ENCODE results near the gene TCF20.

GRCh38 chr22:42261296-42261695, 9.2 kb downstream of the TCF20 start:
- TF ChIP-seq, protein P1, sequence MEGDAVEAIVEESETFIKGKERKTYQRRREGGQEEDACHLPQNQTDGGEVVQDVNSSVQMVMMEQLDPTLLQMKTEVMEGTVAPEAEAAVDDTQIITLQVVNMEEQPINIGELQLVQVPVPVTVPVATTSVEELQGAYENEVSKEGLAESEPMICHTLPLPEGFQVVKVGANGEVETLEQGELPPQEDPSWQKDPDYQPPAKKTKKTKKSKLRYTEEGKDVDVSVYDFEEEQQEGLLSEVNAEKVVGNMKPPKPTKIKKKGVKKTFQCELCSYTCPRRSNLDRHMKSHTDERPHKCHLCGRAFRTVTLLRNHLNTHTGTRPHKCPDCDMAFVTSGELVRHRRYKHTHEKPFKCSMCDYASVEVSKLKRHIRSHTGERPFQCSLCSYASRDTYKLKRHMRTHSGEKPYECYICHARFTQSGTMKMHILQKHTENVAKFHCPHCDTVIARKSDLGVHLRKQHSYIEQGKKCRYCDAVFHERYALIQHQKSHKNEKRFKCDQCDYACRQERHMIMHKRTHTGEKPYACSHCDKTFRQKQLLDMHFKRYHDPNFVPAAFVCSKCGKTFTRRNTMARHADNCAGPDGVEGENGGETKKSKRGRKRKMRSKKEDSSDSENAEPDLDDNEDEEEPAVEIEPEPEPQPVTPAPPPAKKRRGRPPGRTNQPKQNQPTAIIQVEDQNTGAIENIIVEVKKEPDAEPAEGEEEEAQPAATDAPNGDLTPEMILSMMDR (IDR thresholded peaks at IDR 0.05; ENCODE audit: low read depth, low read length, missing input control), result no peak
- TF ChIP-seq, protein P2, sequence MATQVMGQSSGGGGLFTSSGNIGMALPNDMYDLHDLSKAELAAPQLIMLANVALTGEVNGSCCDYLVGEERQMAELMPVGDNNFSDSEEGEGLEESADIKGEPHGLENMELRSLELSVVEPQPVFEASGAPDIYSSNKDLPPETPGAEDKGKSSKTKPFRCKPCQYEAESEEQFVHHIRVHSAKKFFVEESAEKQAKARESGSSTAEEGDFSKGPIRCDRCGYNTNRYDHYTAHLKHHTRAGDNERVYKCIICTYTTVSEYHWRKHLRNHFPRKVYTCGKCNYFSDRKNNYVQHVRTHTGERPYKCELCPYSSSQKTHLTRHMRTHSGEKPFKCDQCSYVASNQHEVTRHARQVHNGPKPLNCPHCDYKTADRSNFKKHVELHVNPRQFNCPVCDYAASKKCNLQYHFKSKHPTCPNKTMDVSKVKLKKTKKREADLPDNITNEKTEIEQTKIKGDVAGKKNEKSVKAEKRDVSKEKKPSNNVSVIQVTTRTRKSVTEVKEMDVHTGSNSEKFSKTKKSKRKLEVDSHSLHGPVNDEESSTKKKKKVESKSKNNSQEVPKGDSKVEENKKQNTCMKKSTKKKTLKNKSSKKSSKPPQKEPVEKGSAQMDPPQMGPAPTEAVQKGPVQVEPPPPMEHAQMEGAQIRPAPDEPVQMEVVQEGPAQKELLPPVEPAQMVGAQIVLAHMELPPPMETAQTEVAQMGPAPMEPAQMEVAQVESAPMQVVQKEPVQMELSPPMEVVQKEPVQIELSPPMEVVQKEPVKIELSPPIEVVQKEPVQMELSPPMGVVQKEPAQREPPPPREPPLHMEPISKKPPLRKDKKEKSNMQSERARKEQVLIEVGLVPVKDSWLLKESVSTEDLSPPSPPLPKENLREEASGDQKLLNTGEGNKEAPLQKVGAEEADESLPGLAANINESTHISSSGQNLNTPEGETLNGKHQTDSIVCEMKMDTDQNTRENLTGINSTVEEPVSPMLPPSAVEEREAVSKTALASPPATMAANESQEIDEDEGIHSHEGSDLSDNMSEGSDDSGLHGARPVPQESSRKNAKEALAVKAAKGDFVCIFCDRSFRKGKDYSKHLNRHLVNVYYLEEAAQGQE (IDR thresholded peaks at IDR 0.05), result no peak
- TF ChIP-seq RAD21 (IDR thresholded peaks at IDR 0.05) (no peak), YY1 (IDR thresholded peaks at IDR 0.05) (no peak), JUND (IDR thresholded peaks at IDR 0.05) (no peak), GABPA (IDR thresholded peaks at IDR 0.05 in 1 of 2, conservative IDR thresholded peaks at IDR 0.05 in 1 of 2) (no peak), TAF1 (conservative IDR thresholded peaks at IDR 0.05) (no peak), NR2F2 (IDR thresholded peaks at IDR 0.05) (no peak)
- TF ChIP-seq, protein P3, sequence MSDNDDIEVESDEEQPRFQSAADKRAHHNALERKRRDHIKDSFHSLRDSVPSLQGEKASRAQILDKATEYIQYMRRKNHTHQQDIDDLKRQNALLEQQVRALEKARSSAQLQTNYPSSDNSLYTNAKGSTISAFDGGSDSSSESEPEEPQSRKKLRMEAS (IDR thresholded peaks at IDR 0.05), result no peak
- TF ChIP-seq, protein P4, sequence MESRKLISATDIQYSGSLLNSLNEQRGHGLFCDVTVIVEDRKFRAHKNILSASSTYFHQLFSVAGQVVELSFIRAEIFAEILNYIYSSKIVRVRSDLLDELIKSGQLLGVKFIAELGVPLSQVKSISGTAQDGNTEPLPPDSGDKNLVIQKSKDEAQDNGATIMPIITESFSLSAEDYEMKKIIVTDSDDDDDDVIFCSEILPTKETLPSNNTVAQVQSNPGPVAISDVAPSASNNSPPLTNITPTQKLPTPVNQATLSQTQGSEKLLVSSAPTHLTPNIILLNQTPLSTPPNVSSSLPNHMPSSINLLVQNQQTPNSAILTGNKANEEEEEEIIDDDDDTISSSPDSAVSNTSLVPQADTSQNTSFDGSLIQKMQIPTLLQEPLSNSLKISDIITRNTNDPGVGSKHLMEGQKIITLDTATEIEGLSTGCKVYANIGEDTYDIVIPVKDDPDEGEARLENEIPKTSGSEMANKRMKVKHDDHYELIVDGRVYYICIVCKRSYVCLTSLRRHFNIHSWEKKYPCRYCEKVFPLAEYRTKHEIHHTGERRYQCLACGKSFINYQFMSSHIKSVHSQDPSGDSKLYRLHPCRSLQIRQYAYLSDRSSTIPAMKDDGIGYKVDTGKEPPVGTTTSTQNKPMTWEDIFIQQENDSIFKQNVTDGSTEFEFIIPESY (IDR thresholded peaks at IDR 0.05), result no peak

Measured in liver (tissue), 3 donors.